PC-9 (cell line): ENCODE measurements around the gene AAK1.

ENCODE experiments used
- CTCF ChIP-seq: fragments of 200-600 bp; sonication (generic); conservative IDR thresholded peaks from 2 replicates; pipeline ENCODE4 v1.6.1; 2017; ENCODE audit warnings: mixed run types, antibody characterized with exemption, mild to moderate bottlenecking, moderate library complexity
- EZH2 ChIP-seq: fragments of 200-600 bp; sonication (generic); IDR thresholded peaks from 2 replicates; pipeline ENCODE4 v1.8.0; 2017; ENCODE audit warnings: antibody characterized with exemption, low read depth

DNA sequence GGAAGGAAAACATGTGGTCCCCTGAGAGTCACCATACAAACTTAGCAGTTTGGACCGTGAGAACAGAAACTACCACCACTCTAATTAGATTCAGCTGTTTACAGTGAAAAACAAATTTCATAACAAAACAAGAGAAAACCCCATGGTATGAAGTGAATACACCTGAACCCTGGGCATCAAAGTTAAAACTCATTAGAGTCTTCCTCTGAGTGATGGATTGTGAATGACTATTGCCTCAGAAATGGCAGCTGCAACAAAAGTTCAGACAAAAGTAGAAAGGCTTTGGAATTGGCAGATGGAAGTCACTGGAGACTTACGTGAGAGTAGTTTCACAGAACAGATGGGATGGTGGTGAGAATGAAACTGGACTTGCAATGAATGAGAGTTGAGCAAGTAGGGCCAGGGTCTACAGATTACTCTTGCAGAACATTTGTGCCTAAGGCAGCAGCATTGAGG is 98.0 kb downstream of the AAK1 start:
- no peak for TF ChIP-seq CTCF
- no peak for TF ChIP-seq EZH2
